GM21825 (cell line): ENCODE data around the gene MSLN.
"Not testable (repeated sequence)": the region's sequence is repeated elsewhere in the genome, so short reads cannot be mapped to it uniquely, and the experiment has no call there.

Experiments
- ATAC-seq: cut with Tn5 transposase; IDR thresholded peaks from one replicate; pipeline ENCODE4 v1.9.1; 2021; ENCODE audit warnings: mild to moderate bottlenecking, moderate library complexity; ENCODE audit not compliant: unreplicated experiment

MSLN gene

GRCh38 chr16:754121-754607 lies 6.4 kb upstream of the MSLN start:
- not testable (repeated sequence) for ATAC-seq

- ATAC-seq: no peak
Observed at GRCh38 chr16:754656-755055, 5.9 kb upstream of the MSLN start.

- no peak for ATAC-seq
Observed at GRCh38 chr16:756428-756827, 4.1 kb upstream of the MSLN start.

GRCh38 chr16:759110-759910 lies 1.2 kb upstream of the MSLN start:
- no peak for ATAC-seq

- no peak for ATAC-seq
Observed at GRCh38 chr16:760065-760464, 469 bp upstream of the MSLN start.

DNA sequence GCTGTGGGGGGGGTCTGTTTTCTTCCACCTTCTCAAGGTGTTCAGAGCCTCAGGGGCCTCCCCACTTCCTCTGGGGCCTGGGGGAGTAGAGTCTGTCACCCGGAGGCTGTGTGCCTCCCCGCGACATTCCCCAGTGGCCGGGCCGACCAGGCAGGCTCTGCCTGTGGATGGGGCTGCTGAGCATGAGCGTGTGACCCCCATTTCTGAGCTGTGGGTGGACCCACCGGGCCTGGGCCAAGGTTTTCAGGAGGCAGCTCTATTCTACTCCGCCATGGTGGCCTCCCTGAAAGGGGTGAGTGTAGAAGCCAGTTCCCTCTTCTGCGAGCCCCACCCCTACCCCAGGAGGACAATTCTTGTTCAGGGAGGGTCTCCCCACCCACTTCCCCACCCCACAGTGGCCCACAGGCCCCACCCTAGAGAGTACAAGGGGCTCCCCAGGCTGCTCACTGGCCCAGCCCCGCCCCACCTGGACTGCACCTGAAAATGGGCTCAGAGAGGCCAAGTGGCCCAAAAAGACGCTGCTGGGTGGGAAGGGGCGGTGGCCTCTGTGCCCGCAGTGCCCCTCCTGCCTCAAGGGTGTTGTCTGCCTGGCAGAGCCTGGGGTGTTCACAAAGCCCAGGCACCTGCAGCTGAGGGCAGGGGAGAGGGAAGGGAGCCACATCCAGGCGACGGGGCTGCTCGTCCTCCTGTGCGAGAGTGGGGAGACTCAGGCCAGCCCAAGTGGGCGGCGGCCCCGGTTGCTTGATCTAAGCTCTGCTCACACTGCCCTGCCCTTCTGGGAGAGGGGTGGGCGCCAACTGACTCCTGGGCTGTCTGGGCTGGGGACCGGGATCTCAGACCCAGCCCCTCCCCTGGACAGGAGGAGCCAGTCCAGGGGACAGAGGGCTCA lies 1.3 kb downstream of the MSLN start:
- no peak for ATAC-seq

DNA sequence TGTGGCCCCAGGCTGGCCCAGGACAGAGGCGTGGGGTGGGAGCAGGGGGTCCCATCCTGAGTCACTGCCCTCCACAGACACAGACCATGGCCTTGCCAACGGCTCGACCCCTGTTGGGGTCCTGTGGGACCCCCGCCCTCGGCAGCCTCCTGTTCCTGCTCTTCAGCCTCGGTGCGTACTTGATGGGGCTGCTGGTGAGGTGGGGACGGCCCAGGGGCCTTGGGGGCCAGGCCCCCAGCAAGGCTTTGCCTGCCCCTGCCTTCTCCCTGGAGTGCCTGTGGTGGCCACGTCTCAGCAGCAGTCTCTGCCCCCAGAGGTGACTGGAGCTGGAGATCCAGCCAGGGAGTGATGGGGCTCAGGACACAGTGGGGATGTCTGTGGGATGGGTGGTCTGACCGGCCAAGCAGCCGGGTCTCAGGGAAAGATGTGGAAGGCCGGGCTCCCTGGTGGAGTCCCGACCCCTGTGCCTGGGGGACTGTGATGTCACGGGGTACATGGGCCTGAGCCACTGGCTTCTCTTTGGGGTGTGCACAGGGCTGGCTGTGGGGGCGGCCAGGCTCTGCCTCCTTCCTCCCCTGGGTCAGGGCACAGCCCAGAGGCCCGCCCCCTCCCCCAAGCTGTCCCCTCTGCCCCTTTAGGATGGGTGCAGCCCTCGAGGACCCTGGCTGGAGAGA lies 2.2 kb downstream of the MSLN start:
- ATAC-seq: no peak

DNA sequence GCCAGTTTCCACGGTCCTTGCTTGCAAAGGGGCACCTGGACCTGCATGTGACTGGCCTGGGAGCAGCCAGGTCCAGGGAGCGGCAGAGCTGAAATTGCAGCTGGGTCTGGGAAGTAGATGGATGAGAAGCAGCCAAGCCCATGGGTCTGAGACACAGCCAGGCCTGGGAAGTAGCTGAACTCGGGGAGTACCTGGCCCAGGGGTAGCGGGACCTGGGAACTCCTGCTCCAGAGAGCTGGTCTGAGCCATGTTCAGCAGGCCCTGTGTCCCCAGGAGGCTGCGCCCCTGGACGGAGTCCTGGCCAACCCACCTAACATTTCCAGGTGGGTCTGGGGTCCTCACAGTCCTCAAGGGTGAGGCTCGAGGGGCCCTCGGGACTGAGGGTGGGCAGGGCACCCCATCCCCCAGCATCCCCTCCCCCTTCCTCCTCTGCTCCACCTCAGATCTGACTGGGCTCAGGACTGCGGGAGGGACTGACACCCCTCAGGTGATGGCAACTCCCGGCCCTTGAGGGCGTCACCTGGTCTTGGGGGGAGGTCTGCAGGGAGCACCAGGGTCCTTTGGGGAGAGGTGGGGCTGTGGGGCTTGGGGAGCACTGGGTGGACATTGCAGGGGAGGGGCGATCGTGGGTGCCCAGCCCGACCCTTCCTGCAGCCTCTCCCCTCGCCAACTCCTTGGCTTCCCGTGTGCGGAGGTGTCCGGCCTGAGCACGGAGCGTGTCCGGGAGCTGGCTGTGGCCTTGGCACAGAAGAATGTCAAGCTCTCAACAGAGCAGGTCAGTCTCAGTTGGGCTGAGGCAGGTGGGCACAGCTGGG lies 3.0 kb downstream of the MSLN start:
- no peak for ATAC-seq

DNA sequence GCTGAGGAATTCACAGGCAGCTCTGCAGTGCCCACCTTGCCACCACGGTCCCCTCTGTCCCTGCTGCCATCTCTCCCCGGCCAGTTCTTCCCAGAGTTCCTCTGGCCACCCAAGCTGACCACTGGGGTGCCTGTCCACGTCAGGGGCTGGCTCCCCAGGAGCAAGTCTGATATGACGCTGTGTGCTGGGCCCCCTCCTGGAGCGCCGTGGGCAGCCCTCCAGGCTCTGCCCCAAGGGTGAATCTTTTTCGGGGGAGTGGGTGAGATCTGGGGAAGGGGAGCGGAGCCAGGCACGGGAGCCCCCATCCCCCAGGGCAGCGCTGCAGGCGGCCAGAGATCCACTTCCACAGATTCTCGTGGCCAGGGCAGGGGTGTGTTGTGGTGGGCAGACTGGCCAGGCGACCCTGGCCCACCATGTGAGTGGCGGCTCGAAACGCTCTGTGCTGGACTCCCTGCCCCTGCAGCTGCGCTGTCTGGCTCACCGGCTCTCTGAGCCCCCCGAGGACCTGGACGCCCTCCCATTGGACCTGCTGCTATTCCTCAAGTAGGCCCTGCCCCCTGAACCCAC lies 3.7 kb downstream of the MSLN start:
- ATAC-seq: no peak

- no peak for ATAC-seq
Observed at GRCh38 chr16:764848-765487, 4.4 kb downstream of the MSLN start.

GRCh38 chr16:765488-765865 lies 4.9 kb downstream of the MSLN start:
- ATAC-seq: no peak

DNA sequence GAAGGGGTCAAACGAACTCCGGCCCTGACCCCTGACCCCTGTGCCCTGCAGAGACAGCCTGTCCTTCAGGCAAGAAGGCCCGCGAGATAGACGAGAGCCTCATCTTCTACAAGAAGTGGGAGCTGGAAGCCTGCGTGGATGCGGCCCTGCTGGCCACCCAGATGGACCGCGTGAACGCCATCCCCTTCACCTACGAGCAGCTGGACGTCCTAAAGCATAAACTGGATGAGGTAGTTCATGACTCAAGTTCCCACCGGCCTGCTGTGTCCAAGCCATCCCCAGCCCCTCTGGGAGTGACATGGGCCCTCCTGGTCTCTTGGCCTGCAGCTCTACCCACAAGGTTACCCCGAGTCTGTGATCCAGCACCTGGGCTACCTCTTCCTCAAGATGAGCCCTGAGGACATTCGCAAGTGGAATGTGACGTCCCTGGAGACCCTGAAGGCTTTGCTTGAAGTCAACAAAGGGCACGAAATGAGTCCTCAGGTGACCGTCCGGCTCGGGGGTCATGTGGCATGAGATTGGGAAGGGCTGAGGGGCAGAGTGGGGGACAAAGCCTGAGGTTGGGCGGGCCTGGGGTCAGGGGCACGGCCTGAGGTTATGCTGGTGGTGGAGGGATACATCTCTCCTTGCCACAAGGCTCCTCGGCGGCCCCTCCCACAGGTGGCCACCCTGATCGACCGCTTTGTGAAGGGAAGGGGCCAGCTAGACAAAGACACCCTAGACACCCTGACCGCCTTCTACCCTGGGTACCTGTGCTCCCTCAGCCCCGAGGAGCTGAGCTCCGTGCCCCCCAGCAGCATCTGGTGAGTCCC lies 5.7 kb downstream of the MSLN start:
- ATAC-seq: no peak

DNA sequence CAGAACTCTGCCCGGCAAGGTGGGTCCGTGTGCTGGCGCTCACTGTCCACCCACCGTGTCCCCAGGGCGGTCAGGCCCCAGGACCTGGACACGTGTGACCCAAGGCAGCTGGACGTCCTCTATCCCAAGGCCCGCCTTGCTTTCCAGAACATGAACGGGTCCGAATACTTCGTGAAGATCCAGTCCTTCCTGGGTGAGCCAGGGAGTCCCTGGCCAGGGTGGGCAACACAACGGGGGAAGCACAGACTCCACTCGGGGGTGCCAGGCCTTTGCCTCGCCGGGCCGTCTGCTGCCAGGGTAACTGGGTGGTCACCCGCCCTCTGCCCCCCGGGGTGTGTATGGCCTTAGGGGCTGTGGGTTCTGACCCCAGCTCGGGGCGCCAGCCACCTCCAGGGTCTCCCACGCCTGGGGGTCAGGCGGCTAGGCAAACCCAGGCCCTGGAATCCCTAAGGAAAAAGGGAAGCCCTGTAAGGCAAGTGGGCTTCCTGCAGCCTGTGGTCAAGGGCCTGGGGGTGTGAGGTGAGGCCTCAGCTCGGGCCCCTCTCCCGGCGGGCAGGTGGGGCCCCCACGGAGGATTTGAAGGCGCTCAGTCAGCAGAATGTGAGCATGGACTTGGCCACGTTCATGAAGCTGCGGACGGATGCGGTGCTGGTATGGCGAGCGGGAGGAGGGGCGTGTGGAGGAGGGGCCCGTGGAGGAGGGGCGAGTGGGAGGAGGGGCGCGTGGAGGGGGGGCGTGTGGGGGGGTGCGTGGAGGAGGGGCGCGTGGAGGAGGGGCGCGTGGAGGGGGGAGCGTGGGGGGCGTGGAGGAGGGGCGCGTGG lies 6.5 kb downstream of the MSLN start:
- no peak for ATAC-seq

DNA sequence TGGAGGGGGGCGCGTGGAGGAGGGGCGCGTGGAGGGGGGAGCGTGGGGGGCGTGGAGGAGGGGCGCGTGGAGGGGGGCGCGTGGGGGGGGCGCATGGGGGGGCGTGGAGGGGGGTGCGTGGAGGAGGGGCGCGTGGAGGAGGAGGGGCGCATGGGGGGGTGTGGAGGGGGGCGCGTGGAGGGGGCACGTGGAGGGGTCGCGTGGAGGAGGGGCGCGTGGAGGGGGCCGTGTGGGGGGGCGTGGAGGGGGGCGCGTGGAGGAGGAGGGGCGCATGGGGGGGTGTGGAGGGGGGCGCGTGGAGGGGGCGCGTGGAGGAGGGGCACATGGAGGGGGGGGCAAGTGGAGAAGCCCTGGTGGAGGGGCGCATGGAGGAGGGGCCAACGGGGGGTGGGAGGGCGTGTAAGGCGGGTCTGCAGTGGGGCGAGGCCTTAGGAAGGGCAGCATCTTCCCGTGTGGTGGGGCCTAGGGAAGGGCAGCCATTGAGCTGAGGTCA lies 7.3 kb downstream of the MSLN start:
- ATAC-seq: no peak

GRCh38 chr16:768428-768827 lies 7.9 kb downstream of the MSLN start:
- no peak for ATAC-seq

- ATAC-seq: no peak
Observed at GRCh38 chr16:769184-769784, 8.8 kb downstream of the MSLN start.

DNA sequence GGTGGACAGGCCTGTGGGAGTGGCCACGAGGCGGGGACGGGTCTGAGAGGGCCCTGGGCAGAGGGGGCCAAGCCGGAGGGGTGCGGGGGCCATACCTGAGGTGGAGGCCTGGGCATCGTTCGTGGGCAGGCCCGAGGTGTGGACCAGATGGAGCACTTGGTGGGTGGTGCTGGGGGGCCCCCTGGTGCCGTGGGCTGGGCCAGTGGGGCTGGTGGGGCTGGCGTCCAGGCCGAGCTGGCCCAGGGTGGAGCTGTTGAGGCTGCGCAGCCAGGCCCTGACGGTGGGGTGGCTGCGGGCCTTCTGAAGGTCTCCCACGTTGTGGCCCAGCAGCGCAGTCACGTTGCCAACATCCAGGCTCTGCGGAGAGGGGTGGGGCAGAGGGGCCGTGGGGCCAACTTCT lies 9.4 kb downstream of the MSLN start:
- no peak for ATAC-seq

GRCh38 chr16:770411-770810 lies 9.9 kb downstream of the MSLN start:
- no peak for ATAC-seq
